Mucosa of descending colon (tissue), 3 donors: ENCODE measurements around the gene GANAB. TPM values are rescaled to one million over a fixed set of nuclear protein-coding genes. Genes with fewer than 3 reads are reported as not detected.

ENCODE experiments used
- ATAC-seq: fragments of 200-7000 bp; cut with Tn5 transposase; one replicate; pipeline ENCODE4 v1.9.1; 2020; ENCODE audit warnings: mild to moderate bottlenecking, moderate library complexity
- DNase-seq, 3 donors: peaks; one replicate each; pipeline ENCODE4 v3.0.0-alpha.2; 2020
- H3K36me3 ChIP-seq: fragments of 200-600 bp; one replicate; pipeline ENCODE4 v1.8.0; 2021; ENCODE audit warnings: low read depth, mild to moderate bottlenecking
- H3K4me1 ChIP-seq: fragments of 200-600 bp; one replicate; pipeline ENCODE4 v1.8.0; 2021; ENCODE audit warnings: low read depth, mild to moderate bottlenecking
- H3K4me3 ChIP-seq: fragments of 200-600 bp; one replicate; pipeline ENCODE4 v1.8.0; 2021; ENCODE audit warnings: mild to moderate bottlenecking
- H3K9me3 ChIP-seq: fragments of 200-600 bp; one replicate; pipeline ENCODE4 v1.8.0; 2021; ENCODE audit warnings: mild to moderate bottlenecking
- intact Hi-C, 2 donors: fragments of 100-400 bp; cut with DNase I in 1 of 2; cut with micrococcal nuclease in 1 of 2; formaldehyde crosslinking; loops; one replicate each; pipeline versions ENCODE4 v1.11.0 to v1.11.1; 2022; cut with DNase I, micrococcal nuclease
- total RNA-seq, 3 donors: library from RNA; stranded (reverse); fragmentation: NEBNext Ultra II Directional in 2 of 3; extraction: Animal tissue kit (Norgen Biotek cat#: 25700) in 2 of 3; gene quantifications; one replicate each; pipeline versions ENCODE4 v1.2.1 to v1.2.4, GENCODE V29; 2021 to 2023
- TF ChIP-seq, protein P1 (sequence below): fragments of 200-600 bp; IDR thresholded peaks from one replicate; pipeline ENCODE4 v1.8.0; 2022; ENCODE audit warnings: antibody characterized with exemption, mild to moderate bottlenecking
- donor health status: DM: no; HTN: no; CAD: no; lungs with moderate emphysema.
- donor health status: DM: no; HTN: no; CAD: no.
- donor health status: DM: no; HTN: yes; CAD: no.

The GANAB gene
- total RNA-seq, 3 donors from 2014 or later: 202 to 232 (median 223) TPM

DNA sequence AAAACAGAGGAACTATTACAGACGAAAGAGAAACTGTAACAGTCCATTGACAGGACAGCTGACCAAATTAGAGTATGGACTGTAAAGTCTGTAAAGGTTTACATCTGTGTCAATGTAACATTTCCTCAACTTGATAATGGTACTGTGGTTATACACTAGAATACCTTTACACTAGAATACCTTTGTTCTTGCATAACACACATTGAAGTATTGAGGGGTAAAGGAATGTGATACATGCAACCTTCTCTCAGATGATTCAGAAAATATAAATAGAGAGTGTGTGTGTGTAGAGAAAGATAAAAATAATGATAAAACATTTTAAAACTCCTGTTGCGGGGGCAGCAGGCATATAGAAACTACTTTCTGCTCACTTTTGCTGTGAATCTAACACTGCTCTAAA is 67.2 kb downstream of the GANAB start:
- Histone ChIP-seq H3K4me3 (no peak overlapping the region), H3K4me1 (peaks cover 9% of the 10 kb centered on the region), H3K9me3 (no peaks in the 10 kb centered on the region), H3K36me3 (no peaks in the 10 kb centered on the region)
- TF ChIP-seq, protein P1, sequence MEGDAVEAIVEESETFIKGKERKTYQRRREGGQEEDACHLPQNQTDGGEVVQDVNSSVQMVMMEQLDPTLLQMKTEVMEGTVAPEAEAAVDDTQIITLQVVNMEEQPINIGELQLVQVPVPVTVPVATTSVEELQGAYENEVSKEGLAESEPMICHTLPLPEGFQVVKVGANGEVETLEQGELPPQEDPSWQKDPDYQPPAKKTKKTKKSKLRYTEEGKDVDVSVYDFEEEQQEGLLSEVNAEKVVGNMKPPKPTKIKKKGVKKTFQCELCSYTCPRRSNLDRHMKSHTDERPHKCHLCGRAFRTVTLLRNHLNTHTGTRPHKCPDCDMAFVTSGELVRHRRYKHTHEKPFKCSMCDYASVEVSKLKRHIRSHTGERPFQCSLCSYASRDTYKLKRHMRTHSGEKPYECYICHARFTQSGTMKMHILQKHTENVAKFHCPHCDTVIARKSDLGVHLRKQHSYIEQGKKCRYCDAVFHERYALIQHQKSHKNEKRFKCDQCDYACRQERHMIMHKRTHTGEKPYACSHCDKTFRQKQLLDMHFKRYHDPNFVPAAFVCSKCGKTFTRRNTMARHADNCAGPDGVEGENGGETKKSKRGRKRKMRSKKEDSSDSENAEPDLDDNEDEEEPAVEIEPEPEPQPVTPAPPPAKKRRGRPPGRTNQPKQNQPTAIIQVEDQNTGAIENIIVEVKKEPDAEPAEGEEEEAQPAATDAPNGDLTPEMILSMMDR: no peak
- no peak for DNase-seq
- intact Hi-C loops: no loop called here
- no peak for ATAC-seq

DNA sequence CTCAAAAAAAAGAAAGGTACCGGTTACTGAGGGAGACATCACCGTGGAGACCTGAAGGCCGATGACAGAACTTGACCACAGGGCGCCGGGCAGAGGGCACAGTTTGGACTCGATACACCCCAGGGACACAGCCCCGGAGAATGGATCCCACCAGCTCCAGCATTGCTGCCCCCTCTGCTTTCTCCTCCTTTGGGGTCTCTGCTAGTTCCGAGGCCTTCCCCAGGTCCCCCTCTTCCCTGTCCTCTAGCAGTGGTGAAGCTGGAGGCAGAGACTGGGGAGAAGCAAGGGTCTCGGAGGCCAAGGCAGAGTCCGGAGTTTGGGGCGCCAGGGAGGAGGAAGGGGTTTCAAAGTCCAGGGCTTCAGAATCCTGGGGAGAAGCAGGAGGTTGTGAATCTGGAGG is 67.9 kb downstream of the GANAB start:
- TF ChIP-seq, protein P1: no peak
- Histone ChIP-seq H3K9me3 (no peaks in the 10 kb centered on the region), H3K4me1 (peaks cover 9% of the 10 kb centered on the region), H3K36me3 (no peaks in the 10 kb centered on the region), H3K4me3 (no peak overlapping the region)
- intact Hi-C loops: no loop called here
- DNase-seq (peak in 1 of 3 donors; percentile 39), ATAC-seq (no peak)

DNA sequence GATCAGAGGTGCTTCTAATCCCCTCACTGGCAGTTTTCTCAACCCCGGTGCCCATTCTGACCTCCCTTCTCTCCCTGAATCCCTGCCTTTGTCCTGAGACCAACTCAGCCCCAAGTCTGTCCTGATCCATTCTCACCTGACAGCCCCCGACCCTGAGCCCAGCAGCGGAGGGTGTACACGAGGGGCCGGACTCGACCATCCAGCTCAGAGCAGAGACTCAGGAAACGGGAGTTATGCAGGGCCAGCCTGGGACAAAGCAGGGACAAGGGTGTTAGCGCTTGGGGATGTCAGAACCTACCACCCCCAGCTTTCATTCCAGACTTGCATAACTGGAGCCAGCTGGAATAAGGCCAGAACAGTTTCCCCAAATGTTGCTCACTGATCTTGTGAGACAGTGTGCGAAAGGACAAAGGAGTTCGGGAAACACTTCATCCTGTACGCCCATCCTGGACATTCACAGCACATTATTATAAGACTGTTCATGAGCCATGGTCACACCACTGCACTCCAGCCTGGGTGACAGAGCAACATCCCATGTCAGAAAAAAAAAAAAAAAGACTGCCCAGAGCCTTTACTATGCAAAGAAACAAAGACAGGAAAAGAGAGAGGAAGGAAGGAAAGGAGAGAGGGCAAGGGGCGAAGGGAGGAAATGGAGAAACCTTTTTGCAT is 69.2 kb downstream of the GANAB start:
- no peak for ATAC-seq
- peak in 1 of 3 donors; percentile 51 for DNase-seq
- no peaks in the 10 kb centered on the region for H3K36me3 ChIP-seq
- intact Hi-C loops: no loop called here
- H3K9me3 ChIP-seq: no peaks in the 10 kb centered on the region
- no peak overlapping the region for H3K4me3 ChIP-seq
- TF ChIP-seq, protein P1: no peak
- peaks cover 16% of the 10 kb centered on the region for H3K4me1 ChIP-seq

DNA sequence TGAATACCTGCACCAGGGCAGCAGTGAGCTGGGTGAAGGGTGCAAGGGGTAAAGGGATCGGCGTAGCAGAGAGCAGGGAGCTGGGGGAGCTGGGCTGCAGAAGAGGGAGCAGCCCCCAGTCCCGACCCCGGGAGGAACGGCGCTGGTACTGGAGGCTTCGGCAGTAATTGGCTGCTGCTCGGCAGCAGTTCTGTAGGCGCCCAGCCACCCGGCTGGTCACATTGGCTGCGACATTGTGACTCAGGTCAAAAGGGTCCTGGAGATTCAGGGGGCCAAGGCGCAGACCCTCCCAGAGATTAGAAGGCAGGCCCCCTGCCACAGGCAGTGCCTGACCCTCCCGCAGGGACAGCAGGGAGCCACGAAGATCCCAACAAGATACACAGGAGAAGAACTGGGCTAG is 70.6 kb downstream of the GANAB start:
- Histone ChIP-seq H3K4me3 (no peak overlapping the region), H3K4me1 (peaks cover 18% of the 10 kb centered on the region), H3K36me3 (no peaks in the 10 kb centered on the region), H3K9me3 (no peaks in the 10 kb centered on the region)
- intact Hi-C loops: no loop called here
- TF ChIP-seq, protein P1: no peak
- DNase-seq (peak in 1 of 3 donors; percentile 53), ATAC-seq (no peak)

DNA sequence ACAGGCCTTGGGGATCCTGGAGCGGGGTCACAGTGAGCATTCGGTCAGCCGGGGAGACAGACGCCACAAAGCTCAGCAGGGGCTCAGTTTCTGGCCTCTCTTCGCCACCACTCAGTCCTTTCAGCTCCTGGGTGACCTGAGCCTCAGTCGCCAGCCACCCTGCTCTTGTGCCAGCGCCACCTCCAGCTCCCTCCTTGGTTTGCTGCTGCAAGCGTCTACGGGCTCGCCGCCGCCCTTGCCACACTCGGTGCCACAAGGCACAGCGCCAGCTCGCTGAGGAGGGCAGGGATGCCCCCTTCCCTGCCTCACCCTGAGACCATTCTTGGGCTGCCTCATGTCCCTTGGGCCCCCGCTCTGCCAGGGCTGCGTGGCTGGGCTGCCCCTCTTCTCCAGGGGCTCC is 71.3 kb downstream of the GANAB start:
- peaks cover 18% of the 10 kb centered on the region for H3K4me1 ChIP-seq
- DNase-seq (peak; percentile 57 to 76 (median 65)), ATAC-seq (peak; percentile 22)
- TF ChIP-seq, protein P1: no peak
- H3K9me3 ChIP-seq: no peaks in the 10 kb centered on the region
- no peak overlapping the region for H3K4me3 ChIP-seq
- intact Hi-C loops: no loop called here
- peaks cover 5% of the 10 kb centered on the region for H3K36me3 ChIP-seq

Other genes with a start within 250 kb of the GANAB start
- gene SCGB1A1, start 227.6 kb downstream of the GANAB start, total RNA-seq: not detected
- gene AHNAK, start 99.8 kb downstream of the GANAB start, total RNA-seq: 1,000 to 10,000 TPM in 1 of 3 donors, 100 to 1,000 TPM in 2; 473 to 1,283 (median 535) TPM
- gene EEF1G, start 72.7 kb downstream of the GANAB start, total RNA-seq: 1,000 to 10,000 TPM; 1,059 to 1,365 (median 1,164) TPM
- gene TUT1, start 55.1 kb downstream of the GANAB start, total RNA-seq: 10 to 100 TPM; 11.9 to 19.8 (median 13.3) TPM
- gene MTA2, start 44.7 kb downstream of the GANAB start, total RNA-seq: 10 to 100 TPM; 70.7 to 92.1 (median 89.6) TPM
- gene EML3, start 33.8 kb downstream of the GANAB start, total RNA-seq: 10 to 100 TPM; 54.6 to 57.7 (median 57.7) TPM
- gene ROM1, start 33.4 kb downstream of the GANAB start, total RNA-seq: 10 to 100 TPM in 1 of 3 donors, 1 to 10 TPM in 2; 2.7 to 11.9 (median 3.8) TPM
- gene B3GAT3, start 24.6 kb downstream of the GANAB start, total RNA-seq: 10 to 100 TPM; 27.3 to 34.2 (median 29.1) TPM
- gene INTS5, start 6.7 kb upstream of the GANAB start, total RNA-seq: 10 to 100 TPM; 15.4 to 17.6 (median 16.7) TPM
- gene C11orf98, start 18.6 kb upstream of the GANAB start, total RNA-seq: 10 to 100 TPM; 39.7 to 54.2 (median 53.1) TPM
- 10 to 100 TPM; 11.6 to 18.6 (median 13.3) TPM for gene CSKMT, start 18.7 kb upstream of the GANAB start, total RNA-seq
- gene UQCC3, start 25.1 kb upstream of the GANAB start, total RNA-seq: 10 to 100 TPM in 2 of 3 donors, 1 to 10 TPM in 1; 9.0 to 12.1 (median 10.8) TPM
- gene LBHD1, start 25.7 kb upstream of the GANAB start, total RNA-seq: 10 to 100 TPM in 2 of 3 donors, 1 to 10 TPM in 1; 7.4 to 10.6 (median 10.6) TPM
- 100 to 1,000 TPM in 1 of 3 donors, 10 to 100 TPM in 2; 79.2 to 138 (median 87.3) TPM for gene UBXN1, start 32.5 kb upstream of the GANAB start, total RNA-seq
- 10 to 100 TPM in 1 of 3 donors, 1 to 10 TPM in 2; 1.2 to 11.5 (median 5.6) TPM for gene LRRN4CL, start 42.9 kb upstream of the GANAB start, total RNA-seq
- 10 to 100 TPM; 59.0 to 63.4 (median 61.0) TPM for gene BSCL2, start 60.8 kb upstream of the GANAB start, total RNA-seq
- 1 to 10 TPM in 1 of 3 donors, under 1 TPM in 2; 0.35 to 5.2 (median 0.92) TPM for gene GNG3, start 61.1 kb upstream of the GANAB start, total RNA-seq
- 10 to 100 TPM; 53.0 to 70.3 (median 58.6) TPM for gene HNRNPUL2, start 80.8 kb upstream of the GANAB start, total RNA-seq
- 10 to 100 TPM; 27.7 to 31.8 (median 29.3) TPM for gene TTC9C, start 81.9 kb upstream of the GANAB start, total RNA-seq
- 10 to 100 TPM; 10.9 to 15.6 (median 13.0) TPM for gene ZBTB3, start 107.5 kb upstream of the GANAB start, total RNA-seq
- 10 to 100 TPM; 39.4 to 49.6 (median 41.5) TPM for gene POLR2G, start 115.0 kb upstream of the GANAB start, total RNA-seq
- 10 to 100 TPM; 17.0 to 23.5 (median 17.1) TPM for gene TAF6L, start 124.8 kb upstream of the GANAB start, total RNA-seq
- gene TMEM179B, start 140.8 kb upstream of the GANAB start, total RNA-seq: 10 to 100 TPM; 39.8 to 62.2 (median 54.0) TPM
- gene TMEM223, start 145.4 kb upstream of the GANAB start, total RNA-seq: 10 to 100 TPM; 12.8 to 16.6 (median 14.8) TPM
- 100 to 1,000 TPM in 1 of 3 donors, 10 to 100 TPM in 2; 46.7 to 103 (median 55.0) TPM for gene NXF1, start 158.8 kb upstream of the GANAB start, total RNA-seq
- gene STX5, start 185.4 kb upstream of the GANAB start, total RNA-seq: 10 to 100 TPM; 38.7 to 44.3 (median 41.7) TPM
- not detected for gene TEX54, start 186.2 kb upstream of the GANAB start, total RNA-seq
- gene WDR74, start 193.0 kb upstream of the GANAB start, total RNA-seq: 10 to 100 TPM; 35.0 to 42.4 (median 38.8) TPM
- gene SLC3A2, start 234.3 kb upstream of the GANAB start, total RNA-seq: 100 to 1,000 TPM; 116 to 127 (median 124) TPM